Neural cell (in vitro differentiated cells): ENCODE data around the gene TMEM183A.

ENCODE experiments used
- CTCF ChIP-seq: fragments of 450-650 bp; IDR thresholded peaks from 2 replicates; pipeline ENCODE4 v1.5.1; 2014; ENCODE audit warnings: antibody characterized with exemption, mild to moderate bottlenecking, moderate library complexity; ENCODE audit not compliant: poor library complexity, severe bottlenecking
- EZH2 ChIP-seq: fragments of 200-600, 300-800 bp; shearing (Covaris generic), sonication (generic); IDR thresholded peaks from 2 replicates; pipeline ENCODE4 v1.6.1; 2014; ENCODE audit warnings: antibody characterized with exemption, low read length, borderline replicate concordance, mild to moderate bottlenecking; ENCODE audit not compliant: insufficient read depth, poor library complexity, severe bottlenecking
- RAD21 ChIP-seq: fragments of 450-650 bp; conservative IDR thresholded peaks from 2 replicates; pipeline ENCODE4 v1.6.1; 2014; ENCODE audit warnings: antibody characterized with exemption, mild to moderate bottlenecking, moderate library complexity
- SMC3 ChIP-seq: fragments of 450-650 bp; conservative IDR thresholded peaks from 2 replicates; pipeline ENCODE4 v1.6.1; 2014; ENCODE audit warnings: antibody characterized with exemption, mild to moderate bottlenecking, moderate library complexity; ENCODE audit not compliant: poor library complexity

GRCh38 chr1:202976633-202977032 lies 30.5 kb upstream of the TMEM183A start:
- TF ChIP-seq CTCF (no peak), SMC3 (no peak), EZH2 (no peak), RAD21 (no peak)
